ENCODE results near the gene PPP2R3B. TPM values are rescaled to one million over a fixed set of nuclear protein-coding genes. Genes with fewer than 3 reads are reported as not detected.

Gene PPP2R3B
- total and polyA plus RNA-seq, 2 donors (not counting 1 experiment from before 2014, with no cell fraction given), result 43.3 to 47.6 TPM

DNA sequence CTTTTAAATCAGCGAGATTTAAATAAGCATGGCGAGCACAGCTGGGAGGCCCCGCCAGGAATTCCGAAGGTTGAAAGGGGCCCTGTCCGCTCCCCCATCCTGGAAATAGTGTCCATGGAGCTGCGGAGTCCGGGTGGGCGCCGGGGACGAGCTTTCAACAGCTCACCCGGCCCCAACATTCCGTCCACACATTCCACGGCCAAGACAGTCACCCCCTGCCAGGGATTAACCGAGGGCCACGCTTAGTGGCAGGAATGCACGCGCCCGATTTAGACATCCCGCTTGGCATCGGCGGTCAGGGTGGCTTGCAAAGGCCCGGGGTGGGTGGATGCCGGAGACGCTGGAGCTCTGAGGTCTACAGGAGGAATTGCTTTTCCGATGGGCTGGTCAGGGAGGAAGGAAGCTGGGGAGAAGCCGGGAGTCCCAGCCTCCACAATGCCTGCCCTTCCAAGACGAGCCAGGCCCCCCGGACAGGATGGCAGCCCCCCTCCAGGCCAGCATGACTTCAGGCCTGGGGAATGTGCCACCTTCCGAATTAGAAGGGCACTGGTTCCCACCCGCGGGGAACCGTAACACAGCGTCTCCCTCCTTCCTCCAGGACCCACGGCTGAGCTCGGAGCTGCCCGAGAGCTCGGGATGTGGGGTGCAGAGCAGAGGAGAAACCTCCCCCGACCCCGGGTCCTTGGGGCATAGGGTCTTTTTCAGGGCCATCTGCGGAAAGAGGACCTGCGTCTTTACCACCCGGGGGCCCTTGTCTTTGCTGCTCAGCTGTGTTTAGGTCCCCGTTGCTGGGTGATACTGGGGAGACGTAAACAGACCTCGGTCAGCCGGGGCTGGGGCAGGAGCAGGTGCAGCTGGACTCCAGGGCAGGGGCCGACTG is 26.9 kb upstream of the PPP2R3B start:
- Histone ChIP-seq H3K4me2 (replicated peaks; ENCODE audit: low read depth, low read length, poor library complexity, severe bottlenecking) (no peak overlapping the region), H3K27ac (ENCODE audit: low read length in 2 of 2) (no peak overlapping the region), H3K79me2 (ENCODE audit: control insufficient read depth, insufficient read depth, low read length) (no peaks in the 10 kb centered on the region), H3K9ac (ENCODE audit: low read length) (no peak overlapping the region), H3K36me3 (replicated peaks in 1 of 2; ENCODE audit: control extremely low read depth in 1 of 2, control insufficient read depth in 1 of 2, extremely low read depth in 1 of 2, insufficient read depth in 2 of 2, low read length in 1 of 2) (no peaks in the 10 kb centered on the region), H3K4me3 (ENCODE audit: control extremely low read depth in 1 of 5, extremely low read depth in 1 of 5, insufficient read depth in 1 of 5, low read depth in 2 of 5, low read length in 4 of 5) (no peak overlapping the region), H2AFZ (ENCODE audit: insufficient read depth, low read depth, low read length, poor library complexity, severe bottlenecking) (no peak overlapping the region), H4K20me1 (ENCODE audit: control insufficient read depth, insufficient read depth, low read length, poor library complexity, severe bottlenecking) (no peaks in the 10 kb centered on the region), H3K4me1 (ENCODE audit: control insufficient read depth in 2 of 2, insufficient read depth in 2 of 2, low read length in 2 of 2) (no peaks in the 10 kb centered on the region), H3K9me3 (ENCODE audit: control extremely low read depth in 1 of 3, control insufficient read depth in 2 of 3, insufficient read depth in 1 of 3, low read length in 2 of 3) (peaks cover 0 to 18% (median 0%) of the 10 kb centered on the region in 3 donors), H3K27me3 (replicated peaks in 1 of 4; ENCODE audit: control extremely low read depth in 1 of 4, control insufficient read depth in 3 of 4, insufficient read depth in 4 of 4, low read length in 3 of 4) (peaks cover 0 to 4% (median 0%) of the 10 kb centered on the region in 4 experiments)
- 25% methylated on average over 39 of the region's 47 CpGs for WGBS (ENCODE audit: insufficient coverage)
- no peak for TF ChIP-seq EZH2 (IDR thresholded peaks at IDR 0.05; ENCODE audit: borderline replicate concordance, insufficient read depth, low read depth, low read length, poor library complexity, severe bottlenecking)
- TF ChIP-seq, protein P1, sequence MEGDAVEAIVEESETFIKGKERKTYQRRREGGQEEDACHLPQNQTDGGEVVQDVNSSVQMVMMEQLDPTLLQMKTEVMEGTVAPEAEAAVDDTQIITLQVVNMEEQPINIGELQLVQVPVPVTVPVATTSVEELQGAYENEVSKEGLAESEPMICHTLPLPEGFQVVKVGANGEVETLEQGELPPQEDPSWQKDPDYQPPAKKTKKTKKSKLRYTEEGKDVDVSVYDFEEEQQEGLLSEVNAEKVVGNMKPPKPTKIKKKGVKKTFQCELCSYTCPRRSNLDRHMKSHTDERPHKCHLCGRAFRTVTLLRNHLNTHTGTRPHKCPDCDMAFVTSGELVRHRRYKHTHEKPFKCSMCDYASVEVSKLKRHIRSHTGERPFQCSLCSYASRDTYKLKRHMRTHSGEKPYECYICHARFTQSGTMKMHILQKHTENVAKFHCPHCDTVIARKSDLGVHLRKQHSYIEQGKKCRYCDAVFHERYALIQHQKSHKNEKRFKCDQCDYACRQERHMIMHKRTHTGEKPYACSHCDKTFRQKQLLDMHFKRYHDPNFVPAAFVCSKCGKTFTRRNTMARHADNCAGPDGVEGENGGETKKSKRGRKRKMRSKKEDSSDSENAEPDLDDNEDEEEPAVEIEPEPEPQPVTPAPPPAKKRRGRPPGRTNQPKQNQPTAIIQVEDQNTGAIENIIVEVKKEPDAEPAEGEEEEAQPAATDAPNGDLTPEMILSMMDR (IDR thresholded peaks at IDR 0.05), result no peak
- DNase-seq, result no peak
- Mint-ChIP-seq H3K4me3 (no peak overlapping the region), H3K4me1 (no peaks in the 10 kb centered on the region), H3K9me3 (ENCODE audit: insufficient read depth) (no peaks in the 10 kb centered on the region), H3K27ac (no peak overlapping the region), H3K27me3 (no peaks in the 10 kb centered on the region)
- ChIA-PET POLR2A (no interaction called here), CTCF (no interaction called here)
- ATAC-seq (ENCODE audit: low read depth), result no peak
- intact Hi-C loops (cut with micrococcal nuclease), result no loop called here

DNA sequence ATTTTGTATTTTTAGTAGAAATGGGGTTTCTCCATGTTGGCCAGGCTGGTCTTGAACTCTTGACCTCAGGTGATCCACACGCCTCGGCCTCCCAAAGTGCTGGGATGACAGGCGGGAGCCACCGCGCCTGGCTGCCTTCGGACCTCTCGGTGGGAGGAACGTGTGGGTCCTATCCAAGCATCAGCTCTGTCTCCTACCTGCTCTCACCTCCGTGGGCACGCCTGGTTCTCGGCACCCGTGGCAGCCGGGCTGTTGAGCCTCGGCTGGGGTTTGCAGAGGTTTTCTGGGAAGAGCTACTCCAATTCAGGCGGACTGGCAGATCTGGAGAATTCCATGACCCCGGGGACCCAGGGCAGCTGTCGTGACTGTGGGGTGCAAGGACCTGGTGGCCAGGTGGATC is 23.6 kb upstream of the PPP2R3B start:
- WGBS (ENCODE audit: insufficient coverage), result 94% methylated on average over 17 of the region's 17 CpGs

More for the DNA sequence above, 23.6 kb upstream of the PPP2R3B start:
- H3K27me3 ChIP-seq (replicated peaks in 1 of 4; ENCODE audit: control extremely low read depth in 1 of 4, control insufficient read depth in 3 of 4, insufficient read depth in 4 of 4, low read length in 3 of 4), result peaks cover 0 to 4% (median 0%) of the 10 kb centered on the region in 4 experiments
- H3K4me2 ChIP-seq (replicated peaks; ENCODE audit: low read depth, low read length, poor library complexity, severe bottlenecking), result no peak overlapping the region
- no peak overlapping the region for H2AFZ ChIP-seq (ENCODE audit: insufficient read depth, low read depth, low read length, poor library complexity, severe bottlenecking)
- H3K4me1 ChIP-seq (ENCODE audit: control insufficient read depth in 2 of 2, insufficient read depth in 2 of 2, low read length in 2 of 2), result no peaks in the 10 kb centered on the region
- no peak overlapping the region for H3K9ac ChIP-seq (ENCODE audit: low read length)
- no peaks in the 10 kb centered on the region for H4K20me1 ChIP-seq (ENCODE audit: control insufficient read depth, insufficient read depth, low read length, poor library complexity, severe bottlenecking)
- no peak for DNase-seq
- intact Hi-C loops (cut with micrococcal nuclease), result no loop called here
- POLR2A ChIA-PET, result no interaction called here
- H3K9me3 ChIP-seq (ENCODE audit: control extremely low read depth in 1 of 3, control insufficient read depth in 2 of 3, insufficient read depth in 1 of 3, low read length in 2 of 3), result peaks cover 0 to 18% (median 0%) of the 10 kb centered on the region in 3 donors
- H3K27ac ChIP-seq (ENCODE audit: low read length in 2 of 2), result no peak overlapping the region
- no peaks in the 10 kb centered on the region for H3K36me3 ChIP-seq (replicated peaks in 1 of 2; ENCODE audit: control extremely low read depth in 1 of 2, control insufficient read depth in 1 of 2, extremely low read depth in 1 of 2, insufficient read depth in 2 of 2, low read length in 1 of 2)
- TF ChIP-seq EZH2 (IDR thresholded peaks at IDR 0.05; ENCODE audit: borderline replicate concordance, insufficient read depth, low read depth, low read length, poor library complexity, severe bottlenecking), result no peak
- TF ChIP-seq, protein P1 (IDR thresholded peaks at IDR 0.05), result no peak
- no peak for ATAC-seq (ENCODE audit: low read depth)
- no peaks in the 10 kb centered on the region for H3K79me2 ChIP-seq (ENCODE audit: control insufficient read depth, insufficient read depth, low read length)
- H3K27ac Mint-ChIP-seq, result no peak overlapping the region
- H3K4me3 ChIP-seq (ENCODE audit: control extremely low read depth in 1 of 5, extremely low read depth in 1 of 5, insufficient read depth in 1 of 5, low read depth in 2 of 5, low read length in 4 of 5), result no peak overlapping the region
- CTCF ChIA-PET, result no interaction called here
- no peaks in the 10 kb centered on the region for H3K4me1 Mint-ChIP-seq
- no peak overlapping the region for H3K4me3 Mint-ChIP-seq
- no peaks in the 10 kb centered on the region for H3K27me3 Mint-ChIP-seq
- no peaks in the 10 kb centered on the region for H3K9me3 Mint-ChIP-seq (ENCODE audit: insufficient read depth)
